Cardiac muscle cell (in vitro differentiated cells and primary cell): Measurements from ENCODE around the gene DBP. TPM values are rescaled to one million over a fixed set of nuclear protein-coding genes. Genes with fewer than 3 reads are reported as not detected.
A peak's percentile ranks its signal among the peaks of the same experiment; 100 is the strongest.

Experiments
- DNase-seq, 2 donors: peaks; one replicate each; pipeline versions ENCODE4 v3.0.0 to v3.0.0-alpha.2; 2010 to 2017; ENCODE audit warnings: low read depth in 1 of 2, low spot score in 1 of 2
- H3K27ac ChIP-seq: fragments of 200-600 bp; sonication (generic); 2 replicates; pipeline ENCODE4 v1.5.1; 2016
- H3K27me3 ChIP-seq: fragments of 200-600 bp; sonication (generic); 2 replicates; pipeline ENCODE4 v1.6.0; 2016; ENCODE audit warnings: control low read depth
- H3K36me3 ChIP-seq: fragments of 200-600 bp; sonication (generic); 2 replicates; pipeline ENCODE4 v1.5.1; 2016; ENCODE audit warnings: control low read depth
- H3K4me1 ChIP-seq: fragments of 200-600 bp; sonication (generic); 2 replicates; pipeline ENCODE4 v1.8.1; 2017; ENCODE audit warnings: low read depth, mild to moderate bottlenecking, mixed run types
- H3K4me3 ChIP-seq: fragments of 200-600 bp; sonication (generic); 2 replicates; pipeline ENCODE4 v1.5.1; 2016; ENCODE audit warnings: mild to moderate bottlenecking
- H3K9me3 ChIP-seq: fragments of 200-600 bp; sonication (generic); 2 replicates; pipeline ENCODE4 v1.5.1; 2017; ENCODE audit warnings: low read depth, mild to moderate bottlenecking, control low read depth
- polyA plus RNA-seq: library from polyadenylated mRNA; unstranded; fragments of >200 nt; fragmentation: Nextera tagmentation; extraction: Ambion mirVana; gene quantifications from 2 replicates; pipeline ENCODE4 v1.2.1, GENCODE V29; 2016
- total RNA-seq: library from RNA; depleted of rRNA; stranded (reverse); fragments of >200 nt; gene quantifications from 2 replicates; pipeline ENCODE4 v1.2.3, GENCODE V29; 2016
- TF ChIP-seq, protein P1 (sequence below): IDR thresholded peaks from 2 replicates; pipeline ENCODE4 v1.5.1; 2012; ENCODE audit warnings: low read depth, mild to moderate bottlenecking, low read length

Gene DBP
- total and polyA plus RNA-seq, 2 experiments from 2014 or later = 23.3 to 30.0 TPM

GRCh38 chr19:48615231-48616040 lies 21.7 kb downstream of the DBP start:
- H3K4me3 ChIP-seq = no peak overlapping the region
- H3K36me3 ChIP-seq = peaks cover 26% of the 10 kb centered on the region
- H3K27me3 ChIP-seq = no peaks in the 10 kb centered on the region
- DNase-seq = no peak
- H3K4me1 ChIP-seq = peaks cover 23% of the 10 kb centered on the region
- TF ChIP-seq, protein P1, sequence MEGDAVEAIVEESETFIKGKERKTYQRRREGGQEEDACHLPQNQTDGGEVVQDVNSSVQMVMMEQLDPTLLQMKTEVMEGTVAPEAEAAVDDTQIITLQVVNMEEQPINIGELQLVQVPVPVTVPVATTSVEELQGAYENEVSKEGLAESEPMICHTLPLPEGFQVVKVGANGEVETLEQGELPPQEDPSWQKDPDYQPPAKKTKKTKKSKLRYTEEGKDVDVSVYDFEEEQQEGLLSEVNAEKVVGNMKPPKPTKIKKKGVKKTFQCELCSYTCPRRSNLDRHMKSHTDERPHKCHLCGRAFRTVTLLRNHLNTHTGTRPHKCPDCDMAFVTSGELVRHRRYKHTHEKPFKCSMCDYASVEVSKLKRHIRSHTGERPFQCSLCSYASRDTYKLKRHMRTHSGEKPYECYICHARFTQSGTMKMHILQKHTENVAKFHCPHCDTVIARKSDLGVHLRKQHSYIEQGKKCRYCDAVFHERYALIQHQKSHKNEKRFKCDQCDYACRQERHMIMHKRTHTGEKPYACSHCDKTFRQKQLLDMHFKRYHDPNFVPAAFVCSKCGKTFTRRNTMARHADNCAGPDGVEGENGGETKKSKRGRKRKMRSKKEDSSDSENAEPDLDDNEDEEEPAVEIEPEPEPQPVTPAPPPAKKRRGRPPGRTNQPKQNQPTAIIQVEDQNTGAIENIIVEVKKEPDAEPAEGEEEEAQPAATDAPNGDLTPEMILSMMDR = no peak
- H3K27ac ChIP-seq = peak overlapping the region; percentile 83
- H3K9me3 ChIP-seq = no peaks in the 10 kb centered on the region

- no peak for DNase-seq
- H3K27ac ChIP-seq = peak within 1 kb of the TSS; percentile 83
Observed at GRCh38 chr19:48614436-48615230, 22.5 kb downstream of the DBP start, which contains the start of gene FAM83E. Gene FAM83E (minus strand): TSS chr19:48615076. CDS start chr19:48613372, 1,704 bp downstream.

DNA sequence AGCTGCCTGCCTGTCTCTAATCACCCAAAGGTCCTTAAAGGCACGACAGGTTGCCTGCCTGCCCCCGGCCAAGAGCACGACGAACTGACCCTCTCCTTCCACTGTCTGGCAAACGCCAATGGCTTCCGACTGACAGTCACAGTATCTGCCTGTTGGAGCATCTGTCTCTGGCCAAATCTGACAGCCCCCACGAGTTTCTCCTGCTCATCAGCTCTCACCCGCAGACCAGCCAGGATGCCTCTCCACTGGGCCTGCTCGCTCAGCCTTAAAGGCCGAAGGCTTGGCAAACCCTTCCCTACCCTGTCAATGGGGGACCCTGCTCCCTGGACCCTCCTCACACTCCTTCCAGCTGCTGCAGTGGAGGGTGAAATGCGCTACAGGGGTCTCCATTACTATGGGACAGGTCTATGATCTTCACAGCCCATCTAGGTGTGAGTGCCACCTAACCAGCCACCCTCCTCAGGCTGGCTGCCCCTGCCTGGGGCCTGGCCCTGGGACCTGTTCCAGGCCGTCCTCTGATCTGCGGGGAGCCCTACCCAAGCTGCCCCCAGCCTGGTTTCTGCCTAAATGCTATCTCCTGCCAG lies 23.2 kb downstream of the DBP start:
- Histone ChIP-seq H3K27ac (peak overlapping the region; percentile 83), H3K4me1 (peaks cover 23% of the 10 kb centered on the region), H3K36me3 (peaks cover 26% of the 10 kb centered on the region), H3K9me3 (no peaks in the 10 kb centered on the region), H3K4me3 (no peak overlapping the region), H3K27me3 (no peaks in the 10 kb centered on the region)
- DNase-seq = peak in 1 of 2 donors; percentile 49
- TF ChIP-seq, protein P1 = no peak

More at GRCh38 chr19:48614436-48615230, 22.5 kb downstream of the DBP start, which contains the start of gene FAM83E:
- peaks cover 26% of the 10 kb centered on the region for H3K36me3 ChIP-seq
- peaks cover 23% of the 10 kb centered on the region for H3K4me1 ChIP-seq
- no peaks in the 10 kb centered on the region for H3K9me3 ChIP-seq
- H3K27me3 ChIP-seq = no peaks in the 10 kb centered on the region
- TF ChIP-seq, protein P1 = no peak
- no peak within 1 kb of the TSS for H3K4me3 ChIP-seq

GRCh38 chr19:48613024-48613851 lies 23.9 kb downstream of the DBP start:
- H3K4me3 ChIP-seq = no peak overlapping the region
- H3K9me3 ChIP-seq = no peaks in the 10 kb centered on the region
- no peak for DNase-seq
- H3K4me1 ChIP-seq = peaks cover 23% of the 10 kb centered on the region
- TF ChIP-seq, protein P1 = no peak
- H3K36me3 ChIP-seq = peaks cover 26% of the 10 kb centered on the region
- no peaks in the 10 kb centered on the region for H3K27me3 ChIP-seq
- peak overlapping the region; percentile 83 for H3K27ac ChIP-seq

- TF ChIP-seq, protein P1 = no peak
- DNase-seq = no peak
- Histone ChIP-seq H3K9me3 (no peaks in the 10 kb centered on the region), H3K36me3 (peaks cover 19% of the 10 kb centered on the region), H3K4me1 (peaks cover 14% of the 10 kb centered on the region), H3K4me3 (no peak overlapping the region), H3K27me3 (no peaks in the 10 kb centered on the region), H3K27ac (no peak overlapping the region)
Observed at GRCh38 chr19:48611872-48612271, 25.3 kb downstream of the DBP start.
